OCI-LY3 (cell line): ENCODE measurements around the gene FOXO1.
A peak's percentile ranks its signal among the peaks of the same experiment; 100 is the strongest.

ENCODE experiments used
- H2AFZ ChIP-seq: fragments of 200-600, 300-600 bp; shearing (Covaris generic); 2 replicates; pipeline ENCODE4 v1.6.0; 2014; ENCODE audit warnings: antibody characterized with exemption, low read depth, low read length
- H3K27ac ChIP-seq: fragments of 200-600, 300-600 bp; sonication (generic); 2 replicates; pipeline ENCODE4 v1.5.1; 2014; ENCODE audit warnings: mild to moderate bottlenecking, low read length, moderate library complexity, mixed read lengths
- H3K27me3 ChIP-seq: fragments of 200-600, 300-600 bp; sonication (generic); 2 replicates; pipeline ENCODE4 v1.6.1; 2014; ENCODE audit warnings: low read depth, low read length, mixed read lengths
- H3K36me3 ChIP-seq: fragments of 200-600, 300-600 bp; sonication (generic); replicated peaks from 2 replicates; pipeline ENCODE3; 2014; ENCODE audit warnings: low read depth, low read length, mixed read lengths
- H3K4me1 ChIP-seq: fragments of 300-600, 200-600 bp; sonication (generic); 2 replicates; pipeline ENCODE4 v1.6.1; 2014; ENCODE audit warnings: low read length, mixed read lengths
- H3K4me2 ChIP-seq: fragments of 200-600, 300-600 bp; sonication (generic); 2 replicates; pipeline ENCODE4 v1.6.1; 2014; ENCODE audit warnings: low read length, mixed read lengths
- H3K4me3 ChIP-seq: fragments of 300-600, 200-600 bp; sonication (generic); 2 replicates; pipeline ENCODE4 v1.5.1; 2014; ENCODE audit warnings: antibody characterized with exemption, mild to moderate bottlenecking, low read length, moderate library complexity
- H3K79me2 ChIP-seq: fragments of 300-600, 200-600 bp; shearing (Covaris generic); 2 replicates; pipeline ENCODE4 v1.6.1; 2014; ENCODE audit warnings: mild to moderate bottlenecking, low read length, mixed read lengths
- H3K9ac ChIP-seq: fragments of 300-600, 200-600 bp; shearing (Covaris generic); 2 replicates; pipeline ENCODE4 v1.6.0; 2014; ENCODE audit warnings: mild to moderate bottlenecking, low read length, moderate library complexity
- H3K9me3 ChIP-seq: fragments of 200-600, 300-600 bp; shearing (Covaris generic); 2 replicates; pipeline ENCODE4 v1.6.1; 2014; ENCODE audit warnings: low read length, mixed read lengths; ENCODE audit not compliant: insufficient read depth
- H4K20me1 ChIP-seq: fragments of 200-600, 300-600 bp; sonication (generic); 2 replicates; pipeline ENCODE4 v1.6.1; 2016; ENCODE audit warnings: low read length, mixed read lengths; ENCODE audit not compliant: insufficient read depth
- EZH2phosphoT487 ChIP-seq: fragments of 200-600 bp; shearing (Covaris generic); IDR thresholded peaks from 2 replicates; pipeline ENCODE4 v1.6.1; 2018; ENCODE audit warnings: antibody characterized with exemption, mixed run types, low read depth
- TF ChIP-seq, protein P1 (sequence below): fragments of 200-600, 300-600 bp; sonication (generic); IDR thresholded peaks from 2 replicates; pipeline ENCODE4 v1.5.1; 2014; ENCODE audit warnings: antibody characterized with exemption, low read length, low read depth

Gene FOXO1

DNA sequence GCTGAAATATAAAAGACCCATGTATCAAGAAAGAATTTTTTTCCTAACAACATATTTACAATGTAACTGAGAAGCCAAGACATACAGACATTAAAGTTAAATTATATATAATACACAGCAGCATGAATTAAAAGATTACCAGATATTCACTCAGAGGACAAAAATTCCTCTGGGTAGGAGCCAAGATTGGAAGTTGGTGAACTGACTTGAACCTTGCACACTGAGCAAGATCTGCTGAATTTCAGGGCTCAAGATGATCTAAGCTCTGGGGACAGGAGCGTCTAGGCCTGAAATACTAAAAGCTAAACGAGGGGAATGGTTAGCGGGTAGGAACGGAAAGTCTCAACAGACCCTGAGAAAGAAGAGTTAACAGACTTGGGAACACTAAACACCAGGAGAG, 8.5 kb downstream of the FOXO1 start:
- Histone ChIP-seq H3K4me1 (peaks cover 41% of the 10 kb centered on the region), H3K9ac (no peak overlapping the region), H3K9me3 (0 out of 2 replicates have a peak, but pooled peaks cover 2% of the 10 kb centered on the region), H3K79me2 (peaks cover 95% of the 10 kb centered on the region), H3K4me2 (no peak overlapping the region), H3K36me3 (peaks cover 3% of the 10 kb centered on the region), H2AFZ (no peak overlapping the region), H3K27ac (no peak overlapping the region), H3K27me3 (no peaks in the 10 kb centered on the region), H4K20me1 (peaks cover 44% of the 10 kb centered on the region), H3K4me3 (no peak overlapping the region)
- no peak for TF ChIP-seq EZH2phosphoT487
- TF ChIP-seq, protein P1, sequence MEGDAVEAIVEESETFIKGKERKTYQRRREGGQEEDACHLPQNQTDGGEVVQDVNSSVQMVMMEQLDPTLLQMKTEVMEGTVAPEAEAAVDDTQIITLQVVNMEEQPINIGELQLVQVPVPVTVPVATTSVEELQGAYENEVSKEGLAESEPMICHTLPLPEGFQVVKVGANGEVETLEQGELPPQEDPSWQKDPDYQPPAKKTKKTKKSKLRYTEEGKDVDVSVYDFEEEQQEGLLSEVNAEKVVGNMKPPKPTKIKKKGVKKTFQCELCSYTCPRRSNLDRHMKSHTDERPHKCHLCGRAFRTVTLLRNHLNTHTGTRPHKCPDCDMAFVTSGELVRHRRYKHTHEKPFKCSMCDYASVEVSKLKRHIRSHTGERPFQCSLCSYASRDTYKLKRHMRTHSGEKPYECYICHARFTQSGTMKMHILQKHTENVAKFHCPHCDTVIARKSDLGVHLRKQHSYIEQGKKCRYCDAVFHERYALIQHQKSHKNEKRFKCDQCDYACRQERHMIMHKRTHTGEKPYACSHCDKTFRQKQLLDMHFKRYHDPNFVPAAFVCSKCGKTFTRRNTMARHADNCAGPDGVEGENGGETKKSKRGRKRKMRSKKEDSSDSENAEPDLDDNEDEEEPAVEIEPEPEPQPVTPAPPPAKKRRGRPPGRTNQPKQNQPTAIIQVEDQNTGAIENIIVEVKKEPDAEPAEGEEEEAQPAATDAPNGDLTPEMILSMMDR = no peak

DNA sequence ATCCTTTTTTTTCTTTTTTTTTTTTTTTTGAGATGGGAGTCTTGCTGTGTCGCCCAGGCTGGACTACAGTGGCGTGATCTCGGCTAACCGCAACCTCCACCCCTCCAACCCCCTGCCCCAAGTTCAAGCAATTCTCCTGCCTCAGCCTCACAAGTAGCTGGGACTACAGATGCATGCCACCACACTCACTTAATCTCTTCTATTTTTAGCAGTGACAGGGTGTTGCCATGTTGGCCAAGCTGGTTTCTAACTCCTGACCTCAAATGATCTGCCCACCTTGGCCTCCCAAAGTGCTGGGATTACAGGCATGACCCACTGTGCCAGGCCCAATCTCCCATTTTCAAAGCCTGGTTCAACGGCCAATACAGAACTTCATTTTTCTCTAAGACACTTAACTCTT, 9.1 kb downstream of the FOXO1 start:
- TF ChIP-seq, protein P1 = no peak
- TF ChIP-seq EZH2phosphoT487 = no peak
- H3K27me3 ChIP-seq = no peaks in the 10 kb centered on the region
- H3K9ac ChIP-seq = no peak overlapping the region
- H3K27ac ChIP-seq = no peak overlapping the region
- H3K36me3 ChIP-seq = peaks cover 3% of the 10 kb centered on the region
- no peak overlapping the region for H2AFZ ChIP-seq
- H3K4me1 ChIP-seq = peaks cover 43% of the 10 kb centered on the region
- no peak overlapping the region for H3K4me2 ChIP-seq
- H4K20me1 ChIP-seq = peaks cover 44% of the 10 kb centered on the region
- H3K79me2 ChIP-seq = peaks cover 99% of the 10 kb centered on the region
- H3K4me3 ChIP-seq = no peak overlapping the region
- peaks cover 2% of the 10 kb centered on the region; the same call in 1 of the 2 replicates for H3K9me3 ChIP-seq

GRCh38 chr13:40656358-40656757, 10.1 kb downstream of the FOXO1 start:
- H3K9ac ChIP-seq = no peak overlapping the region
- H3K27me3 ChIP-seq = no peaks in the 10 kb centered on the region
- peaks cover 41% of the 10 kb centered on the region for H3K4me1 ChIP-seq
- no peak overlapping the region for H2AFZ ChIP-seq
- H3K4me2 ChIP-seq = no peak overlapping the region
- peaks cover 99% of the 10 kb centered on the region for H3K79me2 ChIP-seq
- H4K20me1 ChIP-seq = peaks cover 48% of the 10 kb centered on the region
- H3K4me3 ChIP-seq = no peak overlapping the region
- no peaks in the 10 kb centered on the region for H3K36me3 ChIP-seq
- TF ChIP-seq, protein P1 = no peak
- TF ChIP-seq EZH2phosphoT487 = no peak
- no peak overlapping the region for H3K27ac ChIP-seq
- H3K9me3 ChIP-seq = no peaks in the 10 kb centered on the region; the same call in 1 of the 2 replicates

- H3K36me3 ChIP-seq = no peaks in the 10 kb centered on the region
- no peak overlapping the region for H2AFZ ChIP-seq
- no peaks in the 10 kb centered on the region; the same call in 1 of the 2 replicates for H3K9me3 ChIP-seq
- H3K4me3 ChIP-seq = peak overlapping the region; percentile 31
- no peaks in the 10 kb centered on the region for H3K27me3 ChIP-seq
- peak overlapping the region; percentile 71 for H3K4me2 ChIP-seq
- peaks cover 51% of the 10 kb centered on the region for H4K20me1 ChIP-seq
- H3K4me1 ChIP-seq = peaks cover 30% of the 10 kb centered on the region
- H3K79me2 ChIP-seq = peaks cover 98% of the 10 kb centered on the region
- TF ChIP-seq, protein P1 = no peak
- TF ChIP-seq EZH2phosphoT487 = no peak
- no peak overlapping the region for H3K27ac ChIP-seq
- H3K9ac ChIP-seq = peak overlapping the region; percentile 4; the same call in 1 of the 2 replicates
Measured at GRCh38 chr13:40653527-40654318, 12.7 kb downstream of the FOXO1 start.
